Stimulated activated CD4-positive, alpha-beta T cell treated with anti-CD3 and anti-CD28 coated beads, Interleukin-15, amount 100 ng/mL, for 24 hours (primary cell): ENCODE data around the gene SHQ1.

Source experiments
- DNase-seq: peaks from one replicate; pipeline ENCODE4 v3.0.0-alpha.2; 2020

Gene SHQ1

GRCh38 chr3:72847751-72848702 is at the start of gene SHQ1:
TSS of gene SHQ1 (minus strand) at chr3:72848445. CDS start at chr3:72848340, 105 bp downstream.
- peak; percentile 98 for DNase-seq

- no peak for DNase-seq
Observed at GRCh38 chr3:72897758-72898007, 49.4 kb upstream of the SHQ1 start.

- no peak for DNase-seq
Observed at GRCh38 chr3:72896996-72897757, 48.9 kb upstream of the SHQ1 start.

- no peak for DNase-seq
Observed at GRCh38 chr3:72894976-72895552, 46.8 kb upstream of the SHQ1 start.

GRCh38 chr3:72892870-72893269 is 44.6 kb upstream of the SHQ1 start:
- DNase-seq, result no peak

GRCh38 chr3:72892081-72892775 is 44.0 kb upstream of the SHQ1 start:
- no peak for DNase-seq

- no peak for DNase-seq
Observed at GRCh38 chr3:72891053-72891855, 43.0 kb upstream of the SHQ1 start.

- no peak for DNase-seq
Observed at GRCh38 chr3:72890166-72890925, 42.1 kb upstream of the SHQ1 start.

- DNase-seq, result no peak
Observed at GRCh38 chr3:72889310-72890165, 41.3 kb upstream of the SHQ1 start.

- no peak for DNase-seq
Observed at GRCh38 chr3:72888546-72889309, 40.5 kb upstream of the SHQ1 start.

GRCh38 chr3:72887705-72888545 is 39.7 kb upstream of the SHQ1 start, which contains the start of gene GXYLT2:
TSS of gene GXYLT2 (plus strand) at chr3:72888046. CDS start at chr3:72888234, 188 bp downstream.
- peak; percentile 54 for DNase-seq

- DNase-seq, result no peak
Observed at GRCh38 chr3:72887343-72887704, 39.1 kb upstream of the SHQ1 start.

GRCh38 chr3:72872183-72872582 is 23.9 kb upstream of the SHQ1 start:
- no peak for DNase-seq

GRCh38 chr3:72862314-72863090 is 14.3 kb upstream of the SHQ1 start:
- no peak for DNase-seq

GRCh38 chr3:72860846-72861245 is 12.6 kb upstream of the SHQ1 start:
- DNase-seq, result no peak

GRCh38 chr3:72860053-72860452 is 11.8 kb upstream of the SHQ1 start:
- DNase-seq, result no peak

GRCh38 chr3:72855001-72855400 is 6.8 kb upstream of the SHQ1 start:
- no peak for DNase-seq

GRCh38 chr3:72848703-72849081 is 447 bp upstream of the SHQ1 start:
- peak; percentile 44 for DNase-seq
